HFF-Myc (cell line): Measurements from ENCODE around the gene TXLNG.

Source experiments
- DNase-seq: peaks from one replicate; pipeline ENCODE4 v3.0.0-alpha.2; 2011; ENCODE audit warnings: low read depth; ENCODE audit errors: extremely low read depth
- H3K4me3 ChIP-seq: replicated peaks from 2 replicates; pipeline ENCODE4 v1.5.1; 2011; ENCODE audit warnings: low read depth, mild to moderate bottlenecking, control low read depth, low read length
- CTCF ChIP-seq: IDR thresholded peaks from 2 replicates; pipeline ENCODE4 v1.5.1; 2012; ENCODE audit warnings: mild to moderate bottlenecking, low read depth, low read length, control low read depth; ENCODE audit errors: missing control alignments

TXLNG gene

DNA sequence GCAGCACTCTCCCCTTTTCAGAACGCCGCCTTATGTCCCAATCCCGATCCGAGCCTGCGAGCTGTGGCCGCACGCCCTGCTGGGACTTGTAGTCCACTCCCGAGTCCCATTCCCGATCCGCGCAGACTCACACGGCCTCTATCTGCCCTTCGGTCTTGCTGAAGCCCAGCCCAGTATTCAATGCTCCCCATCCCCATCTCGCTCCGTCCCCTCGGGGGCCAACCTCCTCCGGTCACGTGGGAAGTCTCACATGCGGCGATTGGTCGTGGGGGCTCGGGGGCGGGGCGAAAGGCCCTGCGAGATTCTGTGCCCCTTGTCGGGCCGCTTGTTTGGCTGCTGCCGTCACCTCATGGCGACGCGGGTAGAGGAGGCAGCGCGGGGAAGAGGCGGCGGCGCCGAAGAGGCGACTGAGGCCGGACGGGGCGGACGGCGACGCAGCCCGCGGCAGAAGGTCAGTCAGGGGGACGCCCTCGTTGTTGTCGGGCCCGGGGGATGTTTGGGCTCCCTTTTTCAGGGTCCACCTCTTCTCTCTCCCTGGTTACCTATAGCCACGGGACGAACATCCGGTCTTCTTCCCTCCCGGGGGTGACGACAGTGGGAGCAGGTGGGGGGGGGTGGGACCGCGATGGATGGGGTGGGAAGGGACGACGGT lies at the start of gene TXLNG:
TXLNG (plus strand) TSS at position 328 of the 652 bp plus-strand sequence; CDS start at position 350, 22 bp downstream.
- peak within 1 kb of the TSS; percentile 60 for H3K4me3 ChIP-seq

GRCh38 chrX:16737024-16737423 lies 49.2 kb upstream of the TXLNG start:
- TF ChIP-seq CTCF, result no peak
- DNase-seq, result no peak
- H3K4me3 ChIP-seq, result no peak overlapping the region

More for the DNA sequence above, at the start of gene TXLNG:
- peak; percentile 92 for DNase-seq
- no peak for TF ChIP-seq CTCF

DNA sequence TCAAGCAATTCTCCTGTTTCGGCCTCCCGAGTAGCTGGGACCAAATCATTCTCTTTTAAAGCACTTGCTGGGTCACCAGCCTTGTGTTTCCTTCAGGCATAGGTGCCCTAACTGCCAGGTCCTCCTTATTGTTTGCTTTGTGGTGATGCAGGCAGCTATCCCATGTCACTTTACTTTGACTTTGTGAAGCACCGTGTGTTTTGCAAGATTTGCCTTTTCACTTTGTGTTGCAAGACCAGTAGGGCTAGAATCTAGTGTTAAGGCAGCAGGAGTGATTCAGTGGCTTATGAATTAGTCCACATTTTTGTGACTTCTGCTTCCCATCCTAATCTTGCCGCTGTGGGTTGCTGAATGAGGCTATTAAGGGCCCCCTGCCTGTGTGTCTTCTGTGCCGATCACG lies 46.7 kb upstream of the TXLNG start:
- no peak overlapping the region for H3K4me3 ChIP-seq
- TF ChIP-seq CTCF, result no peak
- no peak for DNase-seq

GRCh38 chrX:16743604-16744325 lies 42.5 kb upstream of the TXLNG start:
- peak; percentile 25 for DNase-seq
- TF ChIP-seq CTCF, result peak; percentile 9
- no peak overlapping the region for H3K4me3 ChIP-seq

DNA sequence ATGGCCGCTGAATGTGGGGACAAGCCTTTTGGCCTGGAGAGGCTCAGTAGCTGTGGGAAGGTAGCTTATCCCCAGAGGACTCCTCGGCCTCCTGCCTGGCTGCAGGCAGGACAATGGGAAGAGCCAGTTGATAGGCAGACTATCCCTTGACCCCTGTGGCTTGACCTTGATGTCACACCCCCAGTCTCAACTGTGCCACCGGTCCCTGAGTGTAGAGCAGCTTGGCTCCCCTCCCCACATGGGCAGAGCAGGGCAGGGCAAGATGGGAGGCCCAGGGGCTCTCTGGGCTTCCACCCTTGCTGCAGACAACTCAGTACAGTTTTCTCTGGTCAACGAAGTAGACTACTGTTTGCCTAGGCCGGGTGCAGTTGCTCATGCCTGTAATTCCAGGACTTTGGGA lies 41.2 kb upstream of the TXLNG start:
- no peak for TF ChIP-seq CTCF
- no peak for DNase-seq
- H3K4me3 ChIP-seq, result no peak overlapping the region

GRCh38 chrX:16745659-16746058 lies 40.6 kb upstream of the TXLNG start:
- no peak for TF ChIP-seq CTCF
- no peak overlapping the region for H3K4me3 ChIP-seq
- no peak for DNase-seq
